GM12878 (cell line): ENCODE data around the gene CAMTA1. TPM values are rescaled to one million over a fixed set of nuclear protein-coding genes. Genes with fewer than 3 reads are reported as not detected.

Experiments used
- ATAC-seq: fragments of 200-7000 bp; cut with Tn5 transposase; 3 replicates; pipeline ENCODE4 v1.9.1; 2020; ENCODE audit warnings: mild to moderate bottlenecking, moderate library complexity
- BruUV-seq: library from RNA; stranded (reverse); fragments of 400-500 nt; replicated peaks from 2 replicates; lab custom pipeline; 2021; lab: Mats Ljungman, UMichigan
- CTCF ChIA-PET: fragments of 300-600 bp; sonication (Branson Sonifier 250); formaldehyde crosslinking; extraction: SDS; loops from one replicate; lab custom pipeline; 2021; ENCODE audit warnings: inconsistent platforms; lab: Yijun Ruan, JAX
- POLR2A ChIA-PET: fragments of 350-600 bp; formaldehyde crosslinking; extraction: SDS; loops from one replicate; lab custom pipeline; 2021; ENCODE audit warnings: inconsistent platforms; lab: Charles Lee
- RAD21 ChIA-PET: fragments of 300-600 bp; sonication (Branson Sonifier 250); formaldehyde crosslinking; loops from one replicate; lab custom pipeline; 2023; ENCODE audit warnings: antibody characterized with exemption; ENCODE audit not compliant: unreplicated experiment; lab: Charles Lee
- SMC1A ChIA-PET: fragments of 300-600 bp; sonication (Branson Sonifier 250); formaldehyde crosslinking; loops from one replicate; lab custom pipeline; 2023; ENCODE audit not compliant: unreplicated experiment, uncharacterized antibody; lab: Charles Lee
- DNase-seq: peaks from one replicate; pipeline ENCODE4 v3.0.0-alpha.2; 2011; ENCODE audit warnings: low read depth, low spot score
- FAIRE-seq: peaks from 3 replicates; lab custom pipeline; 2011; peaks lifted over from hg19 to GRCh38; lab: Jason Lieb, UNC
- H2AFZ ChIP-seq: 2 replicates; pipeline ENCODE4 v1.6.0; 2011; ENCODE audit warnings: low read depth, low read length, control low read depth; ENCODE audit not compliant: control insufficient read depth
- H3K27ac ChIP-seq: 2 replicates; pipeline ENCODE4 v1.5.1; 2011; ENCODE audit warnings: control low read depth; ENCODE audit not compliant: control insufficient read depth, insufficient read depth
- H3K27me3 ChIP-seq, 2 experiments: replicated peaks in 1 of 2; 2 replicates each; pipeline versions ENCODE4 v1.6.0 to v1.6.1; 2011; ENCODE audit warnings: low read length in 1 of 2; ENCODE audit not compliant: control insufficient read depth in 2 of 2, insufficient read depth in 2 of 2
- H3K36me3 ChIP-seq, 2 experiments: 2 replicates each; pipeline ENCODE4 v1.5.1; 2011; ENCODE audit warnings: low read length in 1 of 2; ENCODE audit not compliant: control insufficient read depth in 2 of 2, insufficient read depth in 2 of 2
- H3K4me1 ChIP-seq: 2 replicates; pipeline ENCODE4 v1.6.1; 2011; ENCODE audit warnings: mild to moderate bottlenecking, low read length, moderate library complexity, mixed read lengths; ENCODE audit not compliant: control insufficient read depth, insufficient read depth
- H3K4me2 ChIP-seq: 2 replicates; pipeline ENCODE4 v1.6.0; 2011; ENCODE audit warnings: control low read depth; ENCODE audit not compliant: control insufficient read depth, insufficient read depth
- H3K4me3 ChIP-seq: fragments of 200-600 bp; sonication (generic); 2 replicates; pipeline ENCODE4 v1.5.1; 2016
- H3K79me2 ChIP-seq: 2 replicates; pipeline ENCODE4 v1.6.0; 2011; ENCODE audit warnings: low read length; ENCODE audit not compliant: control insufficient read depth, insufficient read depth
- H3K9ac ChIP-seq: 2 replicates; pipeline ENCODE4 v1.8.0; 2011; ENCODE audit warnings: low read length, control low read depth, mixed read lengths; ENCODE audit not compliant: control insufficient read depth, insufficient read depth
- H3K9me3 ChIP-seq: replicated peaks from 3 replicates; pipeline ENCODE4 v1.5.1; 2011; ENCODE audit warnings: mild to moderate bottlenecking, low read length; ENCODE audit not compliant: control insufficient read depth, insufficient read depth
- H4K20me1 ChIP-seq: 2 replicates; pipeline ENCODE4 v1.6.0; 2011; ENCODE audit not compliant: control insufficient read depth, insufficient read depth
- CHD4 ChIP-seq: fragments of 200-600 bp; sonication (generic); IDR thresholded peaks from 2 replicates; pipeline ENCODE4 v1.6.1; 2016; ENCODE audit warnings: mild to moderate bottlenecking
- CREM ChIP-seq: IDR thresholded peaks from 2 replicates; pipeline ENCODE4 v1.6.1; 2014; ENCODE audit warnings: antibody characterized with exemption, low read depth
- ETV6 ChIP-seq, 2 experiments: fragments of 450-650 bp in 1 of 2; IDR thresholded peaks in 1 of 2; conservative IDR thresholded peaks in 1 of 2; 2 replicates each; pipeline ENCODE4 v1.6.1; 2014; ENCODE audit warnings: antibody characterized with exemption in 1 of 2, borderline replicate concordance in 1 of 2, low read depth in 1 of 2, mild to moderate bottlenecking in 1 of 2, moderate library complexity in 1 of 2
- HDGF ChIP-seq: fragments of 450-650 bp; IDR thresholded peaks from 2 replicates; pipeline ENCODE4 v1.6.1; 2016; ENCODE audit warnings: antibody characterized with exemption
- MEF2A ChIP-seq: IDR thresholded peaks from 2 replicates; pipeline ENCODE4 v1.6.1; 2011; ENCODE audit warnings: low read depth, mild to moderate bottlenecking, low read length, moderate library complexity; ENCODE audit not compliant: insufficient read depth
- MEF2B ChIP-seq: fragments of 450-650 bp; IDR thresholded peaks from 2 replicates; pipeline ENCODE4 v1.6.1; 2018; ENCODE audit warnings: mild to moderate bottlenecking, moderate library complexity; ENCODE audit not compliant: partially characterized antibody, poor library complexity, severe bottlenecking
- PAX5 ChIP-seq: IDR thresholded peaks from 2 replicates; pipeline ENCODE4 v1.6.1; 2011; ENCODE audit warnings: low read depth, low read length, borderline replicate concordance
- PBX3 ChIP-seq: IDR thresholded peaks from 2 replicates; pipeline ENCODE4 v1.6.1; 2011; ENCODE audit warnings: mild to moderate bottlenecking, low read depth, low read length, moderate library complexity; ENCODE audit not compliant: insufficient replicate concordance
- POLR2A ChIP-seq: IDR thresholded peaks from 2 replicates; pipeline ENCODE4 v1.6.1; 2011; ENCODE audit warnings: low read depth, mild to moderate bottlenecking, low read length
- RB1 ChIP-seq: fragments of 450-650 bp; formaldehyde crosslinking; IDR thresholded peaks from 2 replicates; pipeline ENCODE4 v1.6.1; 2017; ENCODE audit warnings: mild to moderate bottlenecking, borderline replicate concordance
- SIX5 ChIP-seq: IDR thresholded peaks from 2 replicates; pipeline ENCODE4 v1.6.1; 2011; ENCODE audit warnings: mild to moderate bottlenecking, low read depth, low read length, moderate library complexity; ENCODE audit not compliant: severe bottlenecking
- TCF7 ChIP-seq: IDR thresholded peaks from 2 replicates; pipeline ENCODE4 v1.6.1; 2014; ENCODE audit warnings: antibody characterized with exemption, borderline replicate concordance
- WGBS: methylation state at CpG from one replicate; pipeline ENCODE4 v1.1.6; 2016; ENCODE audit warnings: low lambda C conversion rate; ENCODE audit not compliant: insufficient replicate concordance, insufficient coverage; ENCODE audit errors: missing lambda C conversion rate; 5-methylcytosine and 5-hydroxymethylcytosine counted together
- in situ Hi-C: fragments of 300-500 bp; cut with MboI; formaldehyde crosslinking; loops from 9 replicates; pipeline ENCODE4 v1.14.3; 2018; ENCODE audit warnings: mixed read lengths
- intact Hi-C: fragments of 100-400 bp; cut with micrococcal nuclease; formaldehyde crosslinking; loops from one replicate; pipeline ENCODE4 v1.14.2; 2022; ENCODE audit not compliant: unreplicated experiment
- polyA plus RNA-seq, 11 experiments: library from polyadenylated mRNA; depleted of rRNA in 4 of 11; unstranded in 6 of 11; stranded (reverse) in 5 of 11; fragments of >200 nt; fragmentation: Nextera tagmentation in 4 of 11; fragmentation: Illumina TruSeq in 1 of 11; extraction: Ambion mirVana in 4 of 11; extraction: Trizol in 1 of 11; gene quantifications; 1 replicate in 1 of 11; 2 replicates in 10 of 11; pipeline versions ENCODE4 v1.2.1 to v1.2.3, GENCODE V29; 2011 to 2016; ENCODE audit warnings: inconsistent platforms in 2 of 11, missing spikeins in 2 of 11, low read depth in 1 of 11
- total RNA-seq, 4 experiments: library from RNA; depleted of rRNA in 3 of 4; stranded (reverse); fragments of >200 nt in 3 of 4; fragmentation: Illumina TruSeq in 1 of 4; extraction: Trizol in 1 of 4; gene quantifications; 2 replicates each; pipeline versions ENCODE4 v1.2.1 to v1.2.3, GENCODE V29; 2013 to 2021
- TF ChIP-seq, protein P1 (sequence below), 3 experiments: IDR thresholded peaks in 2 of 3; conservative IDR thresholded peaks in 1 of 3; 2 replicates each; pipeline ENCODE4 v1.5.1; 2011; ENCODE audit warnings: low read depth in 3 of 3, low read length in 3 of 3, mild to moderate bottlenecking in 3 of 3, control low read depth in 2 of 3, moderate library complexity in 2 of 3, inconsistent platforms in 1 of 3, mixed read lengths in 1 of 3; ENCODE audit not compliant: control insufficient read depth in 2 of 3, insufficient read depth in 1 of 3; ENCODE audit errors: extremely low read depth in 1 of 3

The CAMTA1 gene
- total and polyA plus RNA-seq, 10 of the 15 experiments (the other 5 are each of a cell fraction or from before 2014, with no cell fraction given): 37.7 to 148 (median 76.4) TPM

DNA sequence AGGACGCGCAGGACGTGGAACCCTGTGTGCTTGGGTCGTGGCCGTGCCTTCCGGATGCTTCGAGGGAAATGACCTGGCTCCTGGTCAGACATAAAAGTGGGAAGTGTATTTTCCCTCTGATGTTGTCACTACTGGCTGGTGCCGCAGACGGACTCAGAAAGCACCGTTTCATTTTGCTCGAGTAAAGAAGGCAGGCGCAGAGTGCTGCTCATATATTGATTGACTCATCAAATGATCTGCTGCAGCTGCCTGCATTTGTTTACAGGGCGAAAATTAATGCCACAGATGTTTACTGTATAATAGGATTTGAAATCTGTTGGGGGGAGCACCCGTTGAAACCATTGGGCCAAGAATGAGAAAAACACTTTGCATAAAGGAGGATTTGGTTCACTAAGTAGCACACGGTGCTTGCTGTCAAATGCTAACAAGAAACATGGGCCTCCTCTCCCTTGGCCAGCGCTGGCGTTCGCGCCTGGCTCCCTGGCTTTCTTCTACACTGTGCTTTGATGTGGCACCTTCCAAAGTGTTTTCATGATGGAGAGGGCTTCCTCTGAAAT, 365.5 kb downstream of the CAMTA1 start (continued):
- TF ChIP-seq, protein P1, sequence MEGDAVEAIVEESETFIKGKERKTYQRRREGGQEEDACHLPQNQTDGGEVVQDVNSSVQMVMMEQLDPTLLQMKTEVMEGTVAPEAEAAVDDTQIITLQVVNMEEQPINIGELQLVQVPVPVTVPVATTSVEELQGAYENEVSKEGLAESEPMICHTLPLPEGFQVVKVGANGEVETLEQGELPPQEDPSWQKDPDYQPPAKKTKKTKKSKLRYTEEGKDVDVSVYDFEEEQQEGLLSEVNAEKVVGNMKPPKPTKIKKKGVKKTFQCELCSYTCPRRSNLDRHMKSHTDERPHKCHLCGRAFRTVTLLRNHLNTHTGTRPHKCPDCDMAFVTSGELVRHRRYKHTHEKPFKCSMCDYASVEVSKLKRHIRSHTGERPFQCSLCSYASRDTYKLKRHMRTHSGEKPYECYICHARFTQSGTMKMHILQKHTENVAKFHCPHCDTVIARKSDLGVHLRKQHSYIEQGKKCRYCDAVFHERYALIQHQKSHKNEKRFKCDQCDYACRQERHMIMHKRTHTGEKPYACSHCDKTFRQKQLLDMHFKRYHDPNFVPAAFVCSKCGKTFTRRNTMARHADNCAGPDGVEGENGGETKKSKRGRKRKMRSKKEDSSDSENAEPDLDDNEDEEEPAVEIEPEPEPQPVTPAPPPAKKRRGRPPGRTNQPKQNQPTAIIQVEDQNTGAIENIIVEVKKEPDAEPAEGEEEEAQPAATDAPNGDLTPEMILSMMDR (IDR thresholded peaks at IDR 0.05 in 2 of 3, conservative IDR thresholded peaks at IDR 0.05 in 1 of 3; ENCODE audit: control insufficient read depth in 2 of 3, extremely low read depth in 1 of 3, insufficient read depth in 1 of 3, low read depth in 3 of 3, low read length in 3 of 3): no peak
- TF ChIP-seq POLR2A (no peak), ETV6 (conservative IDR thresholded peaks at IDR 0.05 in 1 of 2, IDR thresholded peaks at IDR 0.05 in 1 of 2; ENCODE audit: borderline replicate concordance in 1 of 2, low read depth in 1 of 2) (no peak), CHD4 (no peak)

- FAIRE-seq: no peak
- H3K4me1 ChIP-seq: no peaks in the 10 kb centered on the region
- TF ChIP-seq MEF2B: no peak
- no peak for TF ChIP-seq HDGF
- TF ChIP-seq PBX3: no peak
- no peak for TF ChIP-seq PAX5
- TF ChIP-seq CHD4: no peak
- TF ChIP-seq CREM: no peak
- TF ChIP-seq SIX5: no peak
- no peak for TF ChIP-seq MEF2A
- no peak for TF ChIP-seq TCF7
- TF ChIP-seq RB1: no peak
- H3K4me3 ChIP-seq: no peak overlapping the region
- no peaks in the 10 kb centered on the region for H3K36me3 ChIP-seq
- no peak overlapping the region for H2AFZ ChIP-seq
- no peak for DNase-seq
- WGBS: 42% methylated on average over 7 of the region's 7 CpGs
- H3K27ac ChIP-seq: no peak overlapping the region
- ChIA-PET SMC1A (no interaction called here), POLR2A (no interaction called here), RAD21 (no interaction called here), CTCF (no interaction called here)
- no peaks in the 10 kb centered on the region for H4K20me1 ChIP-seq
- no peak overlapping the region for H3K4me2 ChIP-seq
- H3K27me3 ChIP-seq: peaks cover 0 to 5% of the 10 kb centered on the region in 2 experiments; a peak in 2 of 4 replicates
- intact Hi-C loops (no loop called here), in situ Hi-C loops (no loop called here)
- no peak for ATAC-seq
- H3K9me3 ChIP-seq: no peaks in the 10 kb centered on the region
- H3K79me2 ChIP-seq: no peaks in the 10 kb centered on the region
- no TSS peak for BruUV-seq
- H3K9ac ChIP-seq: no peak overlapping the region
Measured at GRCh38 chr1:7151978-7152377, 366.7 kb downstream of the CAMTA1 start.
